HG03175 (cell line): Measurements from ENCODE around the gene OPA3.
"Not testable (repeated sequence)": the region's sequence is repeated elsewhere in the genome, so short reads cannot be mapped to it uniquely, and the experiment has no call there.

ENCODE experiments used
- ATAC-seq: cut with Tn5 transposase; IDR thresholded peaks from one replicate; pipeline ENCODE4 v1.9.1; 2021; ENCODE audit warnings: mild to moderate bottlenecking, moderate library complexity; ENCODE audit not compliant: unreplicated experiment

OPA3 gene

DNA sequence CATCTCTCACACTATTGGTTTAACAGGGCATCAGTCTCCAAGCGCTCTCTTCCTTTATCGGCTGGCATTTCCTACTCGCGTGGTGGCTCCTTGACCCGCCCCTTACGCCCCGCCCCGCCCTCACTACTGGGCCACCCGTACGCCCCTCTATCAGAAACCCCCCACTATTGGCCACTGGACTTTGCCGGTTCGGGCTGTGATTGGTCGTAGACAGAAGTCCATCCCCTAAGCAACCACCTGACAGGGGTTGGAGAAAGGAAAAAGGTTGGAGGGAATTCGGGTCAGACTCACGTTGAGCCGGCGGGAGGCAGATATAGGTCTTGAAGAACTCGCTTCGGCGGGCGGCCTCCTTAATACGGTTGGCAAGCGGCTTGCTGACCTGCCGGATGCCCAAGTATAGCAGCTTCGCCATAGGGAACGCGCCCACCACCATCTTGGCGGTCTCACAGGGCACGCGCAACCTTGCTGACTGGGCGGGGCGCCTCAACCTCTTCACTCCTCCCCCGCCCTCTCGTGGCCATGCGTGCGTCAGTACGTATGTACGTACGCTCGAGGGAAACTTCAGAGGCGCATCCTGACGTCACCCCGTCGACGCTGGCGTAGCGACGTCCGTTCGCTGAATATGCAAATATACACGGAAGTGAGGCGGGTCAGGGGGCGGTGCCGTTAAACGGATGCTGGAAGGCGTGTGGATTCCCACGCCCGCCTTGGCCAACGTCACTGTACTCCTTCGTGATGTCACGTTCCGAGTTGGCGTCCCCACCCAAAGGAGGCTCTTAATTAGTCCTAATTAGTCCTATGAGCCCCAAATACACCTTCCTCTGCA is at the start of gene OPA3:
Gene OPA3 (minus strand): TSS at position 471 of the 826 bp plus-strand sequence. CDS start 38 bp downstream, at position 433.
- peak; percentile 85 for ATAC-seq

DNA sequence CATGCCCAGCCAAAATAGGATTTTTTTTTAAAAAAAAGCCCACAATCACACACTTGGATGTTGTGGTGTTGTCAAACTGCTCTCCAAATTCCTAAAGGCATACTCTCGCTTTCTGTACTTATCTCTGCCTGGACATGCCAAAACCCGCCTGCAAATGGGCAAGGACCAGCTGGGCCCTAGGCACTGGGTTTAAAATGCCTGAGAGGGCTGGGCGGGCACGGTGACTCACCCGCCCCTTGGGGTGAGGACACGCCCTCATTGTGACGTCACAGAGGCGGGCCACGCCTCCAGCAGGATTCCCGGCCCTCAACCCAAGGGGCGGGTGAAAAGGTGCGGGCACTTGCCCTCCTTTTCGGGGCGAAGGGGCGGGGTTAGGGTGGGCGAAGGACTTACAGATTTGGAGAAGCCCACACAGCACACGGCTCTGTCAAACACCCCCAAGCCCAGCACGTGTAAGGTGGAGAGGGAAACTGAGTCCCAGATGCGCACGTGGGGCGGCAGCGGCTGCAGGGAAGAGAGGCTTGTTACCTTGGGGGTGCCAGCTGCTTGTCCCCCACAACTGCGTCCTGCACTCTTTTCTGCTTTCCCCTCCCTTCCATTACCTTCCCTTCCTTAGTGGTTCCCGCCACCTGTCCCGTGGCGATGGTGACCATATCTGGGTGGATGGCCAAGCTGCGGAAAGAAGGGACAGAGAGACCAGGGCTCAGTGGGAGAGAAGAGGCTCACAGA is 48.0 kb upstream of the OPA3 start:
- no peak for ATAC-seq

DNA sequence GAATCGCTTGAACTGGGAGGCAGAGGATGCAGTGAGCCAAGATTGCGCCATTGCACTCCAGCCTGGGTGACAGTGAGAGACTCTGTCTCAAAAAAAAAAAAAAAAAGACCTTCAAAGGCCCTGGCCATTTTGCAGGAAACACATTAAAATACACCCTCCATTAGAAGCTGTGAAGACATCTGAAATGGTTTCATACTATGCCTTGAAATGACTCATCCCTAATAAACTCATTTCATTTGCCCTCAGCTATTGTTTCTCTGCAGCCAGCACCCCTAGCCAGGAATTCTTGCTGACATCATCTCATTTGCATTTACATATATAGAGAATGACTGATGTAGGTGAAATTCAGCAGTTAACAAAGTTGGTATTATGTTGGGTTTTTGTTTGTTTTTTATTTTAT is 45.9 kb upstream of the OPA3 start:
- no peak for ATAC-seq

DNA sequence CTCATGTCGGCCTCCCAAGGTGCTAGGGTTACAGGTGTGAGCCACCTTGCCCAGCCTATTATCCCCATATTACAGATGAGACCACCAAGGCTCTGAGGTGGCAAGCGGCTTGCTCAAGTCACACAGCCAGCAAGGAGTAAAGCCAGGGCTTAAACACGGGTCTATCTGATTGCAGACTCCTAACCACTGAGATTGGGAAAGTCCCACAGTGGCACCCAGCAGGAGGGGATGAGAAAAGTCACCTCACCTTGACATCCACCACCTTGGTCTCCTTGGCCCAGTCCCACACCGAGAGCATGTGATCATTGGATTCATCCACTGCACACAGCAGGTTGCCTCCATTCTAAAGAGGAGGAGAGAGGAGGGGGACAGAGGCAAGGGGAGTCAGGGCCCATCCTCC is 45.1 kb upstream of the OPA3 start:
- no peak for ATAC-seq

DNA sequence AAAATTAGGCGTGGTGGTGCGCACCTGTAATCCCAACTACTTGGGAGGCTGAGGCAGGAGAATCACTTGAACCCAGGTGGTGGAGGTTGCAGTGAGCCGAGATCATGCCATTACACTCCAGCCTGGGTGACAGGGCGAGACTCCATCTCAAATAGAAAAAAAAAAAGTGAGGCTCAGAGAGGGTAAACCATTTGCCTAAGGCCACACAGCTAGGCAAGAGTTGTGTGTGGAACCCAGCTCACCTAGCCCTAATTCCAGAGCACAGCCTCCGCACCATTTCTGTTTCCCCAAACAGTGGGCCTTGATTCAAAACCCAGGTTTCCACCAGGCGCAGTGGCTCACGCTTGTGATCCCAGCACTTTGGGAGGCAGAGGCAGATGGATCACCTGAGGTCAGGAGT is 43.6 kb upstream of the OPA3 start:
- not testable (repeated sequence) for ATAC-seq

DNA sequence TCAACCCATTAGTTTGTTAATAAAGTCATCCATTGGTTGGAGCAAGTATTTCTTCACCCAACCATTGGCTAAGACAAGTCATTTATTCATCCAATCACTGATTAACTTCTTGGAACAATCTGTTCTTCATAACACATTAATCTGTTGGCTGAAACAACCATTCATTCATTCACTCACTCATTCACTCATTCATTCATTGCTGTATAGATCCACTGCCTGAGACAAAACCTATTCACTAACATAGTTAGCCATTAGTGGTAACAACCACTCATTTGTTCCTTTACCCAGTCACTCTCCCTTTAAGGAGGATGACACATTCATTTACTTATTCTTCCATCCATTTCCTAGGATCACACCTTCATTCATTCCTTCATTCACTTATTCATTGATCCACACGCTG is 39.4 kb upstream of the OPA3 start:
- no peak for ATAC-seq

DNA sequence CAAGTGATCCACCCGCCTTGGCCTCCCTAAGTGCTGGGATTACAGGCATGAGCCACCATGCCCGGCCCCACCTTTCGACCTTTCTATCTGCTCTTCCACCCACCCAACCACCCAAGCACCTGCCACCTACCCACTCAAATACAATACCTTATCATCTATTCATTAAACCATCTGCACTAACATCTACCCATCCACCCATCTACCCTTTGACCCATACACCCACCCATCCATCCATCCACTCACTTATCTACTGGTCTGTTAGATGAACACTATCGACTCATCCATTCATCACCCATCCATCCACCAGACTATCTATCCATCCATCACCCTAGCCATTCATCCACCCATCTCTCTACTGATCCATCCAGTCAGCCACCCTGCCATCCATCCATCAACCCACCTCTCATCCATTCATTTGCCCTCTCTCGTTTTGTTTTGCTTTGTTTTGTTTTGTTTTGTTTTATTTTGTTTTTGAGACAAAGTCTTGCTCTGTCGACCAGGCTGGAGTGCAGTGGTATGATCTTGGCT is 37.4 kb upstream of the OPA3 start:
- ATAC-seq: no peak

DNA sequence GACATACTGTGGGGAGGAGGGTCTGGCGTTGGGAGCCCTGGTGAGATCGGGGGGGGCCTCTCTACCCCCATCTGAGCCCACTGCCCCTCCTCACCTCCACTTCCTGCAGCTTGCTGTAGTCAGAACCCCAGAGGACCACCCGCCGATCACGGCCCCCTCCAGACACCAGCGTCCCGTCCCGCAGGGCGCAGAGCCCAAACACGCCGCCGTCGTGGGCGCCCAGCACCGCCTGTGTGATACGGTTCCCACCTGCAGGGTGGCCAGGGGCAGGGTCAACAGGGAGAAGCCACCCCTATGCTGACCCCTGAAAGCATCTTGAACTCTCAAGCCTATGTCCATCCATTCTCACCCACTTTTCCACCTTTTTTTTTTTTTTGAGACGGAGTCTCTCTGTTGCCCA is 36.8 kb upstream of the OPA3 start:
- no peak for ATAC-seq

DNA sequence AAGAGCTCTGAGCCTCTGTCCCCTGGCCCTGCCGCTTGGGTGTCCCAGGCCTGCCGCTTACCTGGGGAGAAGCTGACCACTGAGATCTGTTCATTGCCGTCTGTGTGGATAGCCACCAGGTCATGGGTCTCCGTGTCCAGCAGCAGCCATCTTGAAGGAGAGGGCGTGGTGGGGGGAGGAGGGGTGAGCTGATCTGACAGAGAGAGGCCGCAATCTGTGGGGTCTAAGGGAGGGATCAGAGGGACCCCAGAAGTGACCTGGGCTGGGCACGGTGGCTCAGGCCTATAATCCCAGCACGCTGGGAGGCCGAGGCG is 32.1 kb upstream of the OPA3 start:
- no peak for ATAC-seq

DNA sequence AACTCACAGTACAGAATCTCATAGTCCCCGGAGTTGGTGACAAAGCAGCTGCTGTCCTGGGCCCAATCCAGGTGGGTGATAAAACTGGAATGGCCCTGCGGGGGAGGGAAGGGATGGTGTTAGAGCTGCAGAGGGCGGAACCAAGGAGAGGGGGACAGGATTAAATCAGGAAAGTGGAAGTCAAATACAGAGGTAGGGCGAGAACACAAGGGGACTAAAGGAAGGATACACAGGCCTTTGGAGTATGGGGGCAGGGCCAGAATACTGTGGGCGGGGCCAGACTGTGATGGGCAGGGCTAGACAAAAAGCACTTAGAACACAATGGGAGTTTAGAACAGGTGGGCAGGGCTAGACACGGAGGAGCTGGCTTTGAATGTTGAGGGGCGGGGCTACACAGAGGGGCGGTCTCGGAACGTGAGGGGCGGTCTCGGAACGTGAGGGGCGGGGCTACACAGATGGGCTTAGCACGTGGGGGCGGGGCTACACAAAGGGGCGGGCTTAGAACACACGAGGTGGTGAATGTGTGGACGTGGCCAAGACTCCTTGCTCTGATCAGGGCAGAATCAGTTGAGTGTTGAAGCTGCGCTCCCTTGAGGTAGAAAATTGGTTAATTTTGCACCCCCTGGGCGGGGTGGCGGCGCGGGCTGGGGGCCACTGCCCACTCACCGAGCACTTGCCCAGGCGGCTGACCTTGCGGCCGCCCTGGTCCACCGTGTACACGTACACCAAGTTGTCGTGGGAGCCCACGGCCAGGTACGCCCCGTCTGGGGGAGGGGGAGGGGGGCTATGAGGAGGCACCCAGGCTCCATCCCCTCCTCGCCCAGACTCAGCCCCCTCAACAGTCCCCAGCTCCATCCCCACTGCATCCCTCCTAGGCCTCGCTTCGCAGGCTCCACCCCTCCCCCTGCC is 31.4 kb upstream of the OPA3 start:
- no peak for ATAC-seq

DNA sequence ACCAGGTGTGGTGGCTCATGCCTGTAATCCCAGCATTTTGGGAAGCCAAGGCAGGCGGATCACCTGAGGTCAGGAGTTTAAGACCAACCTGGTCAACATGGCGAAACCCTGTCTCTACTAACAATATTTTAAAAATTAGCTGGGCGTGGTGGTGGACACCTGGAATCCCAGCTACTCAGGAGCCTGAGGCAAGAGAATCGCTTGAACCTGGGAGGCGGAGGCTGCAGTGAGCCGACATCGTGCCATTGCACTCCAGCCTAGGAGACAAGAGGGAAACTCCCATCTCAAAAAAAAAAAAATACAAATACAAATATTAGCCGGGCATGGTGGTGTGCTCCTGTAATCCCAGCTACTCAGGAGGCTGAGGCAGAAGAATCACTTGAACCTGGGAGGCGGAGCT is 30.5 kb upstream of the OPA3 start:
- not testable (repeated sequence) for ATAC-seq

DNA sequence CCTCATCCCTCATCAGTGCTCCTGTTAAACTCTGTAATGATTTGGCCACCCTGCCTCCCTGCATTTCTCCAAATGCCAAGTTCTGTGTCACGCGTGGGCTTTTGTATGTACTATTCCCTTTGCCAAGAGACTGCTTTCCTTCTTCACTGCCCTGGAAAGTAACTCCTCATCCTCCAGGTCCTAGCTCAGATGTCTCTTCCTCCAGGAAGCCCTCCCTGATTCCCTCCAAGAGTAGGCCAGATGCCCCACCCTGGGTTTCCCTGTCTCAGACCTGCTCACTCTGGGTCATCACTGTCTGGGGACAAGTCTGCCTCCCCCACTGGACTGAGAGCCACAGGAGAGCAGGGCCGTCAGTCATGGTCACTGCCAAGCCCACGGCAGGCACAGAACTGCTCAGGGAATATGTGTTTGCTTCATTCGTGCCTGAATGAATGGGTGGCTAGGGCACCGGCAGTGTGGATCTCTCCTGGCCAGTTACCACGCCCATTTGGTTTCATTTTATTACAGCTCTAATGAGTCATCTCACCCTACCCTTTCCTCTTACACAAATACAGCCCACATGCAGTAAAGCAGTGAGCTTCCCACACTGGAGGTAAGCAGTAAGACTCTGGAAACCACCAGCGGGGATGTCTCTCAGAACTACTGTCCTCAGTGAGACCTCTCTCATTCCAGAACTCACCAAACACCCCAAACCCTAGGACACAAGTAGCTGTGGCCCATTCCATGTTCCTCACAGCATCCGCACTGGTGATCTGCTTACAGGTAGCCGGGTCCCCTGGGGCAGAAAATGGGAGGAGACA is 29.5 kb upstream of the OPA3 start:
- ATAC-seq: no peak

DNA sequence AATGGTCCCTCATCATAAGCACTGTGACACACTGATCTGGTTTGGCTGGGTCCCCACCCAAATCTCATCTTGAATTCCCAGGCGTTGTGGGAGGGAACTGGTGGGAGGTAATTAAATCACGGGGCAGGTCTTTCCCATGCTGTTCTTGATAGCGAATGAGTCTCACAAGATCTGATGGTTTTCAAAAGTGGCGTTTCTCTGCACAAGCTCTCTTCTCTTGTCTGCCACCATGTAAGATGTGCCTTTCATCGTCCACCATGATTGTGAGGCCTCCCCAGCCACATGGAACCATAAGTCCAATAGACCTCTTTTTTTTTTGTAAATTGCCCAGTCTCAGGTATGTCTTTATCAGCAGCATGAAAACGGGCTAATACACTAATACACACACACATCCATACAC is 24.3 kb upstream of the OPA3 start:
- no peak for ATAC-seq

DNA sequence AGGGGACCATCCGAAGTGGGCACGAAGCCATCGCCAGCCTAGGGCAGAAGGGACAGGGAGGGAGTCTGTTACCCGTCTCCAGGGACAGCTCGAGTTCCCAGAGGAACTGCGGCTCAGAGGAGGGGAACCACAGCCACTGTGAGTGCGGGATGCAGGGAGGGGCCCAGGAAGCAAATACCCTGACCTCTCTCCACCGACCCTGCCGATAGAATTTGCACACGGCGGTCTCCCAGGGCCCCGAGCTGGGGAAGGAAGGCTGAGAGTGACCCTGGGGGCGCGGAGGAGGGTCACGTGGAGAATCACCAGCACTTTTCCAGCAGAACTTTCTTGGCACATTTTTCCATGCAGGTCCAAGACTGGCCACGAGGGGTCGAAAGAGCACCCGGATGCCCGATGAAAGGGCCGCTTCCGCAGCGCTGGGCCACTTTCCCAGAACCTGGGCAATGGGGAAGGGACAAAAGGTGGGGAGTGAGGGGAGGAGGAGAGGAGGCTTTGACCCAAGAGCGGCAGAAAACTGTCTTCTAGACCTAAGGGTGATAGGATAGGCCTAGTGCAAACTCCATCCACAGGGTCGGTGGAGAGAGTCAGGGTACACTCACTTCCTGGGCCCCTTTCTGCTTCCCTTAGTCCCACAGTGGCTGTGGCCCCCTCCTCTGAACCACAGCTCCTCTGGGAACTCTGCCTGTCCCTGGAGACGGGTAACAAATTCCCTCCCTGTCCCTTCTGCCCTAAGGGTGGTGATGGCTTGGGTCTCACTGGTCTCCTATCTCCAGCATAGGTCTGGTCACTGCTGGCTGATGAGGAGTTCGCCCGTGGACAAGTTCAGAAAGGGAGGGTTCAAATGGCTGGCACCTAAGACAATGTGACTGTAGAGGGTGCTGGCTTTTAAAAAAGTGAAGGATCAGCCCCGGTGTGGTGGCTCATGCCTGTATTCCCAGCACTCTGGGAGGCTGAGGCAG is 22.7 kb upstream of the OPA3 start:
- no peak for ATAC-seq

DNA sequence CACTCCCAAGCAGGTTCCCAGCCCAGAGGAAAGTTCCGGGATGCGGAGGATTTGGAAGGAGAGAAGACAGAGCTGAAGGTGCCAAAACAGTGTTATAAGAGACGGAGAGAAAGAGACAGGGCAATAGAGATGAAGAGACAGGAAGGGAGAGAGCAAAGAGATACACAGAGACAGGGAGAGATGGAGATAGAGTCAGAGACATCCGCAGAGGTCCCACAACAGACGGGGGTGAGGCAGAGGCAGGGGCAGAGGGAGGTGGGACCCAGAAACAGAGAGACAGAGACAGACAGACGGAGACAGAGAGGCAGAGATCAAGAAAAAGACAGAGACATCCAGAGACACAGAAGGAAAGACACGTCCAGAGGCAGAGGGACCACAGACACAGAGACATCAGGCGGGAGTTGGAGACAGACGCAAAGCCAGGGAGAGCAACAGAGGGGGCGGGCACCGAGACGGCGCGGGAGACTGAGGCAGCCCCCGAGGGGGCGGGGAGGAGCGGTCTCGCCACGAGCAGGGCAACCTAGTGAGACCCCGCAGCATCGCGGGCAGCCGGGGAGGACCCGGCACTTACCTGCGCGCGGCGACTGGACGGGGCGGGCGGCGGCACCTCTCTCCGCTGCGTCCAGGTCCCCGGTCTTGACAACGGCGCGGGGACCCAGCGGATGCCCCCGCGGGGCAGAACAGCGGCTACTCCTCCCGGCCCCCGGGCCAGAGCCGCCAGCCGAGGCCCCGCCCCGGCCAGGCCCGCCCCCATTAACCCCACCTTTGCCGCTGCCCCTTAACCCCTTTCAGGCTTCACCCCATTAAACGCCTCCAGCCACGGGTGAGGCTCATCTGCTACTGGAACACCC is 17.1 kb upstream of the OPA3 start, which contains the start of gene GPR4:
Gene GPR4 (minus strand): TSS at position 689 of the 851 bp plus-strand sequence. CDS start 10,346 bp downstream, outside the sequence.
- ATAC-seq: no peak

DNA sequence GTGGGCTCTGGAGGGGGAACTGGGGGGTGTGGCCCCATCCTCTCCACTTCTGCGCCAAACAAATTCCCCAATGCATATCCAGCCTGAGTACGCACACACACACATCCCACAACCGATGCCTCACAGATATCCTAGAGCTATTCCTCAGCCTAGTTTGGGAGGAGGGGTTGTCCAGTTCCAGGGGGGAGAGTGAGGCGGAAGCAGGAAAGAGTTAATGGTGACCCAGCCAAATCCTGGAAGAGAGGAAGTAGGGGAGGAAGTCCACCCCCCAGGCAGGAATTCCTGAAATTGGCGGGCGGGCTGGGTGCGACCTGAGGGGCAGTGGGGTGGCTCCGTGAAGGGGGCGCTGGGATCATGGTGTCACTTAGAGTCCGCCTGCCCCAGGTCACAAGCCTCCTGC is 16.5 kb upstream of the OPA3 start:
- ATAC-seq: no peak

DNA sequence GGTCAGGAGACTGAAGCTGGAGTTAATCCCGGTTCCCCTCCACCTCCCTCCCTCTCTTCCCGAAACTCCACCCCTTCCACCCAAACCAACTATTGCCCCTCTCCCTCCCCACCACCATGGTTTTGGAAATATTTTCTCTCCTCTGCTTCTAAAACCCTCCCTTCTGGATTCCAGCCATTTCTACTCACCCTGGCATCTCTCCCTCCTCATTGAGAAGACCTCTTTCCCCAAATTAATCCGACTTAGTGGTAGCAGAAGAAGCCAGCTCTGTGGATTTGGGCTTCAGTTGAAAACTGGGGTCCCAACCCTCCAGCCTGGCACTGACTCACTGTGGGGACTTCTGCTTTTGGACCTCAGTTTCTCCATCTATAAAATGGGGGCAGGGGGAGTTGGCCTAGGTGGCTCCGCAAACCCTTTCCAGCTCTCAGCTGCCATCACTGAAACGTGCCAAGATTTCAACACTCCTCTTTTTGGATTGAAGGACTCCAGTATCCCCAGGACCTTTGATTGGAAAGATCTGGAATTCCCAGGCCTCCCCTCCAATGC is 15.8 kb upstream of the OPA3 start:
- no peak for ATAC-seq

DNA sequence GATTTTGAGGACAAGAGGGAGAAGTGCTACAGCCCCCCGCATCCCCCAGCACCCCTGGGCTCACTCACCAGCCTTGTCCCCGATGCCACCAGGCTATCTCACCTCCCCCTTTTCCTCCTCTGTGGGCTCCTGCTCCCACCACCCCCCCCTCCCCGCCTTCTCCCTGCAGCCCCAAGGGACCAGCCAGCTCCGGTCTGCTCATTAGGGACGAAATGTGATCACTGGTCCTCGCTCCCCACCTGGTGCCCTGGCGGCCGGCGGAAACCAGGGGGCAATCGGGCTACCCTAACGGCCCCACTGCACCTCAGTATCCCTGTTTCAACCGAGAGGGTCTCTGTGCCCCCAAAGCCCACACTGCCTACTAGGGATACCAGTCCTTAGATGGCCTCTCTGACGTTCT is 14.7 kb upstream of the OPA3 start:
- no peak for ATAC-seq
